ENCODE data around the gene KRTAP2-4.
A peak's percentile ranks its signal among the peaks of the same experiment; 100 is the strongest.
"Not testable (repeated sequence)": the region's sequence is repeated elsewhere in the genome, so short reads cannot be mapped to it uniquely, and the experiment has no call there.

Gene KRTAP2-4

DNA sequence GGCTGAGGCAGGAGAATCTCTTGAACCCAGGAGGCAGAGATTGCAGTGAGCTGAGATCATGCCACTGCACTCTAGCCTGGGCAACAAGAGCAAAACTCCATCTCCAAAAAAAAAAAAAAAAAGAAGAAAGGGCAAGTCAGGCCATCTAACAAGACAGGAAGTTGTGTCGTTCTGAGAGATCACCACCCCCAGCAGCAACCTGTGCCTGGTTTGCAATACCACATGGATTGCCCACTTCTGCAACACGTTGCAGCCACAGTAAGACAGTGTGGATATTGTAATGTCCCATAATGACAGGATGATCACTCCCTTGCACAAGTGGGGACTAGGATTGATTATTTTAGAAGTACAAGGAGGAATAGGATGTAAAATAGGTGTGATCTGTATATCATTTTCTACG, 3.4 kb upstream of the KRTAP2-4 start:
- DNase-seq: no peak

DNA sequence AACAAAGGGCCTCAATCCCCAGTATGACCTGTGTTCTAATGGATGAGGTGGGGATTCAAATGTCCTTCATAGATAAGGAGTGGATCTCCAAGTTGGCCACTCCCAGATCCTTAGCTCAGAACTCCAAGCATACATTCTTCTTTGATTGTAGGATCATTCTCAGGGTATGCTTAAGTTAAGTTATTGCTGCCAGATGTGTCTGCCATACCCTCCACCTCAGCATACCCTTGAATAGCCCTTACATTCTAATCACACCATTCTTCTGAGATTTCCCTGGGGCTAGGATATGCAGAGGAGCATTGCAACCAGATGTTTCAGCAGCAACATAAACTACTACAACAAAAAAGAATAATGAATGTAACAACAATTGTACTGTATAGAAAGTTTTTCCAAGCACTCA, 1.6 kb upstream of the KRTAP2-4 start:
- no peak for DNase-seq

DNA sequence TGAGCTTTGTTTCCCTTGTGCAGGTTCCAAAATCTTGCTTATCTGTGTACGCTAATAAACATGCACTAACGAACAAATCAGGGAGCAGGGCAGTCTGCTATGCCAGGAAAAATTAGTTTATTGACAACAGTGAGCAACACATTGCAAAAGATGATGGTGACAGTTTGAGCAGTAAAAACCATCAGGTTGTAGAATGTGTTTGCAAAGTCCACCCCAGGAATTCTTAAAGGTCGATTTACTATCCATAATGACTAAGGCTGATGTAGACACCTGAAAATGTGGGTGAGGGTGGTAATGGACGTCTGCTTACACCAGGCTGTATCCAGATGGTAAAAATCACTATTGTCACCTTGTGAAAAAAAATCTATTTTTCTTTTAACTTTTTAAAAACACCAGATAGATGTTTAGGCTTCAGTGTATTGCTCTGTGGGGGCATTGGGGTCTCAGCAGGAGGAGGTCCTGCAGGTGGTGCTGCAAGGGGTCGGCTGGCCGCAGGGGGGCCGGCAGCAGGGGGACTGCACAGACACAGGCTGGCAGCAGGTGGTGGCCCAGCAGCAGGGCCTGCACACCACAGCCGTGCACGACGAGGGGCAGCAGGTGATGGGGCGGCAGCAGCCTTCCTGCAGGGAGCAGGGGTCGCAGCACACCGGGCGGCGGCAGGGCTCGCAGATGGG, 526 bp downstream of the KRTAP2-4 start:
- DNase-seq: not testable (repeated sequence)

DNA sequence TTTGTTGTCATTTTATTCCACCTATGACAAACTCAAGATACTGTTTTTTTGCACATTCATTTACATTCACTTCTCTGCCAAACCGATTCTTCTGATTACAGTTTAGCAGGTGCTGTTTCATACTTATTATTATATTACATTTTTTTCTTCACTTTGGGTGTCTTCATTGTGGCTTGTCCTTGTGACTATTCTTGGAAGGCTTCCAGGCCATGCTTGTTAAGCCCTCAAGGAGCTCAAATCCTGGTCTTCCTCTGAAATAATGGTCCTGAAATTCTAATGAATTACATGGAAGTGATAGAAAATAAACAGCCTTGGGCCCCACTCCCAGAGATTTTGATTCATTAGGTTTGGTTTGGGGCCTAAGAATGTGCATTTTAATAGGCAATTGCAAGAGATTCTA, 1.4 kb downstream of the KRTAP2-4 start:
- no peak for DNase-seq

GRCh38 chr17:41063449-41063848, 2.2 kb downstream of the KRTAP2-4 start:
- DNase-seq: no peak

DNA sequence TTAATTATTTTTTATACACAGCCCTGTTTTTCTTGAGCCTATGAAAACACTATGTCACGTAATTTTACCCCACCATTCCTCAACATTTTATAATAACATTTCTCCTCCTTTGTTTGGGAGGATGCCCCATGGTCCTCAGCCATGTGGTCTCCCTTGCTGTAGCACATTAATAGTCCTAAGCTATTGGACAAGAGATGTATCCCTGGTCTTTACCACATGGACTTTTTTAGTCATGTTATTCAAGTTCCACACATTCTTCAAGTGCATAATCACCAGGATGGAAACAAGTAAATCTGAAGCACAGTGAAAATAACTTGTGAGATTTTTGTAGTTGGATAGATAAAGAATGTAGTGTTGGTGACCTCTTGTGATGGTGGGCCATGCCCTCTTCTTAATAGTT, 3.7 kb downstream of the KRTAP2-4 start:
- no peak for DNase-seq

- no peak for DNase-seq
Observed at GRCh38 chr17:41060052-41060604, 5.6 kb downstream of the KRTAP2-4 start, which contains the start of gene KRTAP2-3. TSS of gene KRTAP2-3 (minus strand) at chr17:41060114. CDS start at chr17:41060050, 64 bp downstream.

GRCh38 chr17:41059276-41060051, 6.2 kb downstream of the KRTAP2-4 start:
- not testable (repeated sequence) for DNase-seq

DNA sequence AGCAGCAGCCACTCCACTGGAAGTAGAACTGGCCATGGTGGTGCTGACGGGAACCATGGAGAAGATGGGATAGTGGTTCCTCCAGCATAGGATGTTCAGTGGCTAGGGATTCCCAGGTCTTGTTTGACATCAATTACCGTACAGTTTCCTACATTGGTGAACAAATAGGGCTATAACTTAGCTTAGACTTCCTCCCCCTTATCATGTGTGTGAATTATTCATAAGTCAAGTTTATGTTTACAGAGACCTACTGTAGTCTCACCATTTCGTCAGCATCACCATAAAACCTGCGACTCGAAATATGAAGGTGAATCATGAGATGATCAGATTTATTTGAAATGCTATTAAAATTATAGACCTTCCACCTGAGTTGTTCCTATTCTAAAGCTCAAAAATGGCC, 6.9 kb downstream of the KRTAP2-4 start:
- DNase-seq: no peak

GRCh38 chr17:41057547-41057946, 8.1 kb downstream of the KRTAP2-4 start:
- no peak for DNase-seq

GRCh38 chr17:41055130-41055529, 10.5 kb downstream of the KRTAP2-4 start, which contains the start of gene KRTAP2-2:
TSS of gene KRTAP2-2 (minus strand) at chr17:41055230. CDS start at chr17:41055211, 19 bp downstream.
- DNase-seq: not testable (repeated sequence)

GRCh38 chr17:41054556-41054955, 11.1 kb downstream of the KRTAP2-4 start:
- DNase-seq: not testable (repeated sequence)

DNA sequence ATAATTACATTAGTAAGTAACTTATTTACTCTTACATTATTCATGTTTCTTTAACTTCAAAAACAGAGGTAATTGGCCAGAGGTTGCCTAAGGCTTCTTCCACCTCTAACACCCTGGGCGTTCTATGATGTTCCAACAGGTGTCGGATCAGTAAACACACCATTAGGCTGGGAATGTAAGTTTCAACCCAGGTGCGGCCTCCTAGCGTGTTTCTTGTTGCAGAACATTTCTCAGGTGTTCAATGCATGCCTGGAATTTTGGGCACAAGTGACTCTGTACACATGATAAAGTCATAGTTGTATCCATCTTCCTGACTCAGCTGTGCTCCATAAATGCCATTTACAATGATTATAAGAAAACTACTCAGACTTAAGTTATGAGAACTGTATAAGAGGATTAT, 11.7 kb downstream of the KRTAP2-4 start:
- DNase-seq: no peak

- no peak for DNase-seq
Observed at GRCh38 chr17:41052566-41052965, 13.1 kb downstream of the KRTAP2-4 start.

DNA sequence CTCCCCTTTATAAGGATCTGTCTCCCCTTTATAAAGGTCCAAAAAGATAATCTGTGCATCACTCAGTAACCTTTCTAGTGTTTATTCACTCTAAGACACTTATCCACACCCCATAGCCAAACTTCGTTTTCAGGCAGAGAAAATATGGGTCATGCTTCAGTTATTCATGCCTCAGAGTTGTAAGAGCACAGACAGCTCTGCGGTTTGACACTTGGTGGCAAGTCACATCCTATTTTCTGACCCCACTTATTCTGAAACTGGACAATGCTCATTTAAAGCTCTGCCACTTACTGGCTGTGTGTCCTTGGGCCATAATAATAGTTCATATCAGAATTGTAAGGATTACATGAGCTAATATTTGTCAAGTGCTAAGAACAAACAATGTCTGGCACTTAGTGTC, 16.6 kb downstream of the KRTAP2-4 start:
- DNase-seq: no peak

DNA sequence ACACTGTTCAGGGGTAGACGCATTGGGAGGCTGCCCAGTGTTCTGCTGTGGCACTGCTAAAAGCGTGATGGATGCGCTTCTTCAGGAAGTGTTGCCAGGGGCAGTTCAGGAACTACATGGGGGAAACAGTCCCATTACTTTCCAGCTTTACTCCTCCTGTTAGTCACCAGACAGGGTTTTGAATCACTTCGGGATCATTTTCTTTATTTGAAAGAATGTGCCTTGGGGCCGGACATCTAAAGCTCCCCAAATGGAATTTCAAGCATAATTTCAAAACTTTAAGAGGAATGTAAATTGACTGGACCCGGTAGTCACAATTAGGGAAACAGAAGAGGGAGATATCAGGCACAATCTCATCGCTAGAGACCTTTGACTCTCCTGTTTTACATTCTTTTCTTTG, 17.2 kb downstream of the KRTAP2-4 start:
- no peak for DNase-seq

DNA sequence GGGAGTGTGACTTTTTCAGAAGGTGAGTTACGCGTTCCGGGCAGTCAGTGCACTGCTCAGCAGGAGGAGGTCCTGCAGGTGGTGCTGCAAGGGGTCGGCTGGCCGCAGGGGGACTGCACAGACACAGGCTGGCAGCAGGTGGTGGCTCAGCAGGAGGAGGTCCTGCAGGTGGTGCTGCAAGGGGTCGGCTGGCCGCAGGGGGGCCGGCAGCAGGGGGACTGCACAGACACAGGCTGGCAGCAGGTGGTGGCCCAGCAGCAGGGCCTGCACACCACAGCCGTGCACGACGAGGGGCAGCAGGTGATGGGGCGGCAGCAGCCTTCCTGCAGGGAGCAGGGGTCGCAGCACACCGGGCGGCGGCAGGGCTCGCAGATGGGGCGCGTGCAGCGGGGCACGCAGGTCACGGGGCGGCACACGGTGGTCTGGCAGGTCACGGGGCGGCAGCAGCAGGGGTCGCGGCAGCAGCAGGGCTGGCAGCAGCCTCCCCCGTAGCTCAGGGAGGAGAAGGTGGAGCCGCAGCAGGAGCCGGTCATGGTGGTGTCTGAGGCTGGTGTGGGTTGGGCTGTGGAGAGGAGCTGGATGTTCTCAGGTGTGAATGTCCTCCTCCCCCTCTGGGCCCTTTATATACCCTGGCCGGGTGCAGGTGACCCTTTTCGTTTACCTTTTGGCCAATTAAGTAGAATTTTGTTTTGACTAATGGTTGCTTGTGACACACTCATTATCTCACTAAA, 18.8 kb downstream of the KRTAP2-4 start, which contains the start of gene KRTAP2-1:
KRTAP2-1 (minus strand) TSS at position 582 of the 731 bp plus-strand sequence; CDS start at position 533, 49 bp downstream.
- DNase-seq: not testable (repeated sequence)

DNA sequence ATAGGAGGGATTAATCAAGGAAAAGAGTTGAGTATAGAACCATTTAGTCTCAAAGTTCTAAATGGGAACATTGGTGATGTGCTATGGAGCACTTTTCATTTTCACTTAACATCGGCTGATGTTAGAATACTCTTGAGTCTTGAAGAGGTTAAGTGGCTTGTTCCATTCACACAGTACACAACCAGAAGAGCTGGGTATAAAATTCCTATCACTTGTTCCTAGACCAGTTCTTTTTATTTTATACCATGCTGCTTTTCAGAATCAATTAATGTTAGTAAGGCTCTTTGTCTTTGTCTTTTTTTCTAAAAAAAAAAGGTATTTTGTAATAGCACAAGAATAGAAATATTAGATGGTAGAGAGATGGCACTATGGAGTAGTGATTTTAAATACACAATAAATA, 22.7 kb downstream of the KRTAP2-4 start:
- DNase-seq: no peak

DNA sequence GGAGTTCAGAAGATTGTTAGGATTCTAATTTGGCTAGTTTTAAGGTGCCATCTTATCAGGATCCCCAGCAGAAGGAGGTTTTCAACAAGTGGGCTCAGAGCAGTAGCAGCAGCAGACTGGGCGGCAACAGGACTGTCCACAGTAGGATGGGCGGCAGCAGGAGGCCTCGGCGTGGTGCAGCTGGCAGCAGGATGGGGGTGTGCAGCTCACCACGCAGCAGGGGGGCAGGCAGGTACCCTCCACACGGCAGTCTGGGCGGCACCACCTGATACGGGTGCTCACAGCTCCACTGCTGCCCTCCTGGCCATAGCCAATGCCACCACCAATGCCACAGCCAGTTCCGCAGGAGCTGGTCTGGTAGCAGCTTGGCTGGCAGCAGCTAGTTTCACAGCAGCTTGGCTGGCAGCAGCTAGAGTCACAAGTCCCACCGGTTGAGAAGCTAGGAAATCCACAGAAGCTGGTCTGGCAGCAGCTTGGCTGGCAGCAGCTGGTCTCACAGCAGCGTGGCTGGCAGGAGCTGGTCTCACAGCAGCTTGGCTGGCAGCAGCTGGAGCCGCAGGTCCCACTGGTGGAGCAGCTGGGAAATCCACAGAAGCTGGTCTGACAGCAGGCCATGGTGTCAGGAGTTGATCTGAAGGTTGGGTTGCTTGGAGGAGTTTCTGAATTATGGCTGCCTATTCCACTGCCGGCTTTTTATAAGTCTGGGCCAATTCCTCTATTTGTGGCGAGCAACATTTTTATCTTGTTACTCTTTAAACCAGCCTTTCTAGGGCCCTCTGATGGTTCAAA, 24.7 kb downstream of the KRTAP2-4 start, which contains the start of gene KRTAP1-1:
KRTAP1-1 (minus strand) TSS at position 668 of the 789 bp plus-strand sequence; CDS start at position 615, 53 bp downstream.
- peak; percentile 31 for DNase-seq

DNA sequence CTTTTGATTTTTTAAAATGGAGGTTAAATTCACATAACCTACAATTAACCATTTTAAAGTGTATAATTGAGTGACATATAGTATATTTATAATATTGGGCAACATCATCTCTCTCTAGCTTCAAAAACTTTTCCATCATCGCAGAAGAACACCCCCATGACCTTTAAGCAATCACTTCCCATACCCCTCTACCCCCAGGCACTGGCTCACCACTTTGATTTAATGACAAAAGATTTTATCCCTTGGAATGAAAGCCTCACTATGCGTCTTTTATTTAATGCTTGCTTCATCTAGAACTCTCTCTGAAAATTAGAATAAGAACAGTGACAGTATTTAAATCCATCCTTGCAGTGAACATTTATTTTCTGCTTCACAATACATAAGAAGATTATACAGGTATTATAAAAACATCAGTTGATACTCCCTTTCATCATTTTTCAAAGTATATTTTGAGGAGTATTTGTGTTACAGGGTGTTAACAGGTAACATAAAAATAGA, 27.8 kb downstream of the KRTAP2-4 start:
- no peak for DNase-seq

DNA sequence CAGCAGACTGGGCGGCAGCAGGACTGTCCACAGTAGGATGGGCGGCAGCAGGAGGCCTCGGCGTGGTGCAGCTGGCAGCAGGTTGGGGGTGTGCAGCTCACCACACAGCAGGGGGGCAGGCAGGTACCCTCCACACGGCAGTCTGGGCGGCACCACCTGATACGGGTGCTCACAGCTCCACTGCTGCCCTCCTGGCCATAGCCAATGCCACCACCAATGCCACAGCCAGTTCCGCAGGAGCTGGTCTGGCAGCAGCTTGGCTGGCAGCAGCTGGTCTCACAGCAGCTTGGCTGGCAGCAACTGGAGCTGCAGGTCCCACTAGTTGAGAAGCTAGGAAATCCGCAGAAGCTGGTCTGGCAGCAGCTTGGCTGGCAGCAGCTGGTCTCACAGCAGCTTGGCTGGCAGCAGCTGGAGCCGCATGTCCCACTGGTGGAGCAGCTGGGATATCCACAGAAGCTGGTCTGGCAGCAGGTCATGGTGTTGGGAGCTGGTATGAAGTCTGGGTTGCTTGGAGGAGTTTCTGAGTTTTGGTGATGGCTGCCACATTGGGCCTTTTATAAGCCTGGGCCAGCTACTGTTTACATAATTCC, 31.2 kb downstream of the KRTAP2-4 start, which contains the start of gene KRTAP1-3:
KRTAP1-3 (minus strand) TSS at position 529 of the 590 bp plus-strand sequence; CDS start at position 476, 53 bp downstream.
- peak; percentile 24 for DNase-seq

Data from NCI-H345 (cell line).